HUES64 (cell line): Measurements from ENCODE around the gene AGPAT1.
A peak's percentile ranks its signal among the peaks of the same experiment; 100 is the strongest.
"Not testable (repeated sequence)": the region's sequence is repeated elsewhere in the genome, so short reads cannot be mapped to it uniquely, and the experiment has no call there.

Source experiments
- H3K27ac ChIP-seq: 2 replicates; pipeline ENCODE4 v1.7.0; 2013; ENCODE audit warnings: low read depth, low read length, inconsistent platforms
- H3K27me3 ChIP-seq: 2 replicates; pipeline ENCODE4 v1.6.1; 2013; ENCODE audit warnings: mild to moderate bottlenecking, low read length; ENCODE audit not compliant: insufficient read depth
- H3K36me3 ChIP-seq: 2 replicates; pipeline ENCODE4 v1.6.1; 2013; ENCODE audit warnings: mild to moderate bottlenecking, low read length; ENCODE audit not compliant: insufficient read depth
- H3K4me1 ChIP-seq: 2 replicates; pipeline ENCODE4 v1.6.1; 2013; ENCODE audit warnings: mild to moderate bottlenecking, low read length, moderate library complexity; ENCODE audit not compliant: insufficient read depth
- H3K4me3 ChIP-seq: 2 replicates; pipeline ENCODE4 v1.5.1; 2013; ENCODE audit warnings: mild to moderate bottlenecking, low read length, moderate library complexity
- H3K9ac ChIP-seq: 2 replicates; pipeline ENCODE4 v1.6.1; 2013; ENCODE audit warnings: mild to moderate bottlenecking, low read depth, low read length
- H3K9me3 ChIP-seq: 2 replicates; pipeline ENCODE4 v1.6.1; 2013; ENCODE audit warnings: low read depth, low read length; ENCODE audit not compliant: insufficient read depth
- WGBS: fragments of 150-250, 120-280 bp; methylation state at CpG from one replicate; pipeline ENCODE4 v1.1.7; 2013; ENCODE audit warnings: missing lambda C conversion rate; 5-methylcytosine and 5-hydroxymethylcytosine counted together

AGPAT1 gene

DNA sequence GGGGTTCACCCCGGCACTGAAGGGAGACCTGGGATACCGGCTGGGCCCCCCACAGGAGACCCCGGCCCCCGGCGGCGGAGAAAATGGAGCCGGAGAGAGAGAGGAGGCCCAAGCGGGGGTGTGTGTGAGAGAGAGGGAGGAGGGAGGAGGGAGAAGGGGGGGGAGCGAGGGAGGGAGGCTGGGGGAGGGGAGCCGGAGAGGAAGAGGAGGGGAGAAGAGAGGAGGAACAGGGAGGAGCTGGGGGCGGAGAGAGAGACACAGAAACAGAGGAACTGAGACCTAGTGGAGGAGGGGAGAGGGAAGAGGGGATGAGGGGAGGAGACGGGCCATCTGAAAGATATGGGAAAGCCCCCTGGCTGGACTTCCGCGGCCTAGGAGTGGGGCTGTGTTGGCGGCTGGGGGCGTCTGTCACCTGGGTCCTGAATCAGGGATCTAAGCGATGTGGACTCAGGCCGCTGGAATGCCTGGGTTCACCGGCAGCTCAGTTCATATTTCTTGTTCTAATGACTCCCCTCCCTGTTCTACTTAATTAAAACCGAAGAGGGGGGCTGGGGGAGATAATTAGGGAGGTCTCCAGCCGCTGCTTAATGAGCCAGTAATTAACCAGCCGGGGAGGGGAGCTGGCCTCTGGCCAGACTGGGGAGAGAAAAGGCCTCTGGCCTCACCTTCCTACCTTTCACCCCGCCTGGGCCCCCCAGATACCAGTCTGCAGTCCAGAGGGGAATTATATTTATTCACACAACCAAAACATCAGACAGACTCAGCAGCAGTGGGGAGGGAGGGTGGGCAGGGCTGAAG lies 14.4 kb upstream of the AGPAT1 start, which contains the start of gene PBX2:
PBX2 (minus strand) TSS at position 149 of the 798 bp plus-strand sequence. CDS start 287 bp downstream, outside the sequence.
- Histone ChIP-seq H3K9ac (peak within 1 kb of the TSS; percentile 75), H3K4me1 (peaks cover 32% of the 10 kb centered on the region), H3K27me3 (no peaks in the 10 kb centered on the region), H3K4me3 (peak within 1 kb of the TSS; percentile 77), H3K9me3 (no peaks in the 10 kb centered on the region), H3K27ac (peak within 1 kb of the TSS; percentile 83), H3K36me3 (peaks cover 25% of the 10 kb centered on the region)
- WGBS, result 1% methylated on average over 20 of the region's 23 CpGs

DNA sequence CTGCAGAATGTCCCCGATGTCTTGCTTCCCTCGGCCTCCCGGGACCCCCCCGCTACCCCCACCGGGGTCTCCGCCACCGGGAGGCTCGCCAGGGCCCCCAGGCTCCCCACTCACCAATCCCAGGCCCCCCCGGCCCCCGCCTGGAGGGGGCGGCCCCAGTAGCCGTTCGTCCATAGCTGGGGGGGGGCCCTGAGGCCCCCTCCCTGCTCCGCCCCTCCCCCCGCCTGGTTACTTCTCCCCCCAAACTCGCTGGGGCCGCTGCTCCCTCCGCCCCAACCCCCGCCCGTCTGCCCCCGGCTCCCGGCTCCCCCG lies 13.8 kb upstream of the AGPAT1 start:
- no peaks in the 10 kb centered on the region for H3K9me3 ChIP-seq
- H3K4me3 ChIP-seq, result peak overlapping the region; percentile 77
- peaks cover 27% of the 10 kb centered on the region for H3K4me1 ChIP-seq
- peak overlapping the region; percentile 68 for H3K27ac ChIP-seq
- H3K9ac ChIP-seq, result peak overlapping the region; percentile 75
- H3K36me3 ChIP-seq, result peaks cover 25% of the 10 kb centered on the region
- no peaks in the 10 kb centered on the region for H3K27me3 ChIP-seq
- WGBS, result 18% methylated on average over 13 of the region's 23 CpGs

DNA sequence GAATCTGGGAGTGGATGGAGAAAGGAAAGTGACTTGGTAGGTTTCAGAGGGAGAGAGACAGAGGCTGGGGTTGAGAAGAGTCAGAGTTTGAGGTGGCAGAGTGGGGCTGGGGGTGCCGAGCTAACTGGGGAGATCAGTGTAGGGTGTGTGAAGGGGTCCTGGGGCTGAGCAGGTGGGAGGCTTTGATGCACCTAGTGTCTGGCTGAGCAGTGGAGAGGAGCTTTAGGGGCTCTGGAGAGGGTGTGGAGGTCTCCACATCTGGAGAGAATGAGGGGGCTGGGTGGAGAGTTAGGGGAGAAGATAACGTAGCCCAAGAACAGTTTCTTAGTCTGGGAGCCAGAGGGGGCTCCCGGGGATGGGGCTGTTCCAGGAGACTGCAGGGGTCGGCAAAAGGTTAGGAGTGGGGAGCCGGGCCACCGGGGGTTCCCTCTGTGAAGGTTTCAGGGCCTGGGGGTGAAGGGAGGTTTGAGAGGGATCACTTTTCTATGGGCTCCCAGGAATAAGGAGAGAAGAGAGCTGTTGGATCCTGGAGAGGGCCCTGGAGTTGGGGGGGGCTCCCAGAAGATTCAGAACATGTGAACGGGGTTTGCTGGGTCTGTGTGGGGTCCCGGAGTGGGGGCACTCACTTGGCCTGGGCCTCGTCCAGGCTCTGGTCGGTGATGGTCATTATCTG lies 13.3 kb upstream of the AGPAT1 start:
- 11% methylated on average over 10 of the region's 10 CpGs for WGBS
- peak overlapping the region; percentile 77 for H3K4me3 ChIP-seq
- H3K36me3 ChIP-seq, result peaks cover 25% of the 10 kb centered on the region
- H3K4me1 ChIP-seq, result peaks cover 22% of the 10 kb centered on the region
- H3K27me3 ChIP-seq, result no peaks in the 10 kb centered on the region
- peak overlapping the region; percentile 75 for H3K9ac ChIP-seq
- H3K9me3 ChIP-seq, result no peaks in the 10 kb centered on the region
- peak overlapping the region; percentile 68 for H3K27ac ChIP-seq

DNA sequence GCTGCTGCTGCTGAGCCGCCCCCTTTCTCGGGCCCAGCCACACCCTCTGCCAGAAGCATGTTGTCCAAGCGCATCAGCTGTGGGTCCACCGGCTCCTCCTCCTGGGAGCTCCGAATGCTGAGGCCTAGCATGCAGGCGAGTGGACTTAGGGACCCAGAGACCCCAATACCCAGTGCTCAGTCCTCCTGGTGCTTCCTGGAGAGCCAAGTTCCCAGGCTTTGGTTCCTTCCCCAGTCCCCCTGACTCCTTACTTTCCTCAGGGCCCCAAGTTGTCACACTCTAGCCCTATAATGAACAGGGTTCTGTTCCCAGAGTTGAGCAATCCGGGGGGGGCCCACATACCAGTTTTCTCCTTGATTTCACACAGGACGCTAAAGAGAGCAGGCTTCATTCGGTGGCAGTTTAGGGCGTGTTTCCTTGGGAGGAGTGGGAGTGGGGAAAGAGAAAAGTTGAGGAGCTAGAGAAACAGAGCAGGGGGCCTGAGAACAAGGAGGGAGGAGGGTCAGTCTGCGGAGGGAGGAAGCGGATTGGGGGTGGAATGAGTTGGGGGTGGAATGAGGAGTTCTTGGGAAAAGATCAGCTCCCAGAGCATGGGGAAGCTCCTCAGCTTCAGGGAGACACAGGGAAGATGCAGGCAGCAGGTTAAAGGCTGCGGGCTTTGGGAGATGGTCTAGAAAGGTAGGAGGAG lies 12.6 kb upstream of the AGPAT1 start:
- Histone ChIP-seq H3K27ac (peak overlapping the region; percentile 68), H3K4me1 (peaks cover 21% of the 10 kb centered on the region), H3K9me3 (no peaks in the 10 kb centered on the region), H3K4me3 (peak overlapping the region; percentile 77), H3K9ac (peak overlapping the region; percentile 75), H3K36me3 (peaks cover 26% of the 10 kb centered on the region), H3K27me3 (no peaks in the 10 kb centered on the region)
- WGBS, result 46% methylated on average over 12 of the region's 13 CpGs

DNA sequence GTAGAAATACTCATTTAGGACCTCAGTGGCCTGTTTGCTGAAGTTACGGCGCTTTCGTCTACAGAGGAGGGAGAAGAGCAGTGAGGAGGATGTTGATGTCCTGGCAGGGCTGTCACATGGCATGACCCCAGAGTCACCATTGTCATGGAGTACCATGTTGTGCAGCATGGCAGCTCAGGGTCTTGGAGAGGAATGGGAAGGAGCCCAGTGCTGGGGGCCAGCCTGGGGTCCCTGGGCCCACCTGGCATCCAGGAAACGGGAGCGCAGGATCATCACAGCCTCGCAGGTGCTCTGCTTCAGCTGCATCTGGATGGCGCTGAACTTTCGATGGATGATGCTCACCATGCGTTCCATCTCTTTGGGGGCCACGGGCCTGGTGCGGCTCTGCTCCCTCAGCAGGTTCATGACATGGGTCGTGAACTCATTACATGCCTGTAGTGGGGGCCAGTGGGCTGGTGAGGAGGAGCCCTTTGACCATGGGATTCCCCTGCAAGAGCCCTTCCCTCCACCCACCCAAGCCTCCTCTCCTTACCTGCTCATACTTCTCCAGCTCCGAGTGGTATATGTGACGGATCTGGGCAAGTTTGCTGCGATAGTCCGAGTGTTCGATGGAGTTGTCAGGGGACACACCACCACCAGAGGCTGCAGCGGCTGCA lies 12.0 kb upstream of the AGPAT1 start:
- not testable (repeated sequence) for H3K9me3 ChIP-seq, H3K9ac ChIP-seq, H3K27ac ChIP-seq, H3K27me3 ChIP-seq
- WGBS, result 88% methylated on average over 15 of the region's 18 CpGs
- Histone ChIP-seq H3K36me3 (peaks cover 33% of the 10 kb centered on the region), H3K4me1 (peaks cover 17% of the 10 kb centered on the region), H3K4me3 (peak overlapping the region; percentile 77)

DNA sequence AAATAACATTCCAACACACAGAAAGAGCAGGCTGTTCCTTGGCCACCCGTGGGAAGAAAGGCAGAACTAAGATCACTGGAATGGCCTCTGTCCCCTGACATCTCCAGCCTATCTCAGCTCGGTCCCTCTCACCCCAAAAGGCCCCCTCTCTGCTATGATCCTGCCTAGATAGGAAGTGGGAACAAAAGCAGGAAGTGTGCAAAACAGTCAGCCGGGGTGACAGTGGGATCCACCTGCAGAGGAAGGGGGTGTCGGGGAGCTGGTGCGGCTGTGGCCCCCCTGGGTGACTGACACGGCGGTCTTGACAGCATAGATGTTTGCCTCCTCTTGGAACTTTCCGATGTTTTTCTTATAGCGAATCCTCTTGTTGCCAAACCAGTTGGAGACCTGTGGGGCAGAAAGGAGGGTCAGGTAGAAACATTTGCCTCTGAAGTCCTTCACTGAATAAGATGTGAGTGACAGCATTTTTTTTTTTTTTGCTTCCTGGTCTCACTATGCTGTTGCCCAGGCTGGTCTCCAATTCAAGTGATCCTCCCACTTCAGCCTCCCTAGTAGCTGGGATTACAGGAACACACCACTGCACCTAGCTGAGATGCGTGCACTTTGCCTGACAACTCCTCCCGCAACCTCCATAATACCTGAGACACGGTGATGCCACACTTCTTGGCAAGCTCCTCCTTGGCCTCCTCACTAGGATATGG lies 11.3 kb upstream of the AGPAT1 start:
- Histone ChIP-seq H3K27me3 (no peaks in the 10 kb centered on the region), H3K27ac (no peak overlapping the region), H3K9ac (no peak overlapping the region), H3K36me3 (peaks cover 40% of the 10 kb centered on the region), H3K4me3 (no peak overlapping the region), H3K4me1 (peaks cover 13% of the 10 kb centered on the region; the same call in 1 of the 2 replicates), H3K9me3 (no peaks in the 10 kb centered on the region)
- WGBS, result 95% methylated on average over 12 of the region's 12 CpGs

DNA sequence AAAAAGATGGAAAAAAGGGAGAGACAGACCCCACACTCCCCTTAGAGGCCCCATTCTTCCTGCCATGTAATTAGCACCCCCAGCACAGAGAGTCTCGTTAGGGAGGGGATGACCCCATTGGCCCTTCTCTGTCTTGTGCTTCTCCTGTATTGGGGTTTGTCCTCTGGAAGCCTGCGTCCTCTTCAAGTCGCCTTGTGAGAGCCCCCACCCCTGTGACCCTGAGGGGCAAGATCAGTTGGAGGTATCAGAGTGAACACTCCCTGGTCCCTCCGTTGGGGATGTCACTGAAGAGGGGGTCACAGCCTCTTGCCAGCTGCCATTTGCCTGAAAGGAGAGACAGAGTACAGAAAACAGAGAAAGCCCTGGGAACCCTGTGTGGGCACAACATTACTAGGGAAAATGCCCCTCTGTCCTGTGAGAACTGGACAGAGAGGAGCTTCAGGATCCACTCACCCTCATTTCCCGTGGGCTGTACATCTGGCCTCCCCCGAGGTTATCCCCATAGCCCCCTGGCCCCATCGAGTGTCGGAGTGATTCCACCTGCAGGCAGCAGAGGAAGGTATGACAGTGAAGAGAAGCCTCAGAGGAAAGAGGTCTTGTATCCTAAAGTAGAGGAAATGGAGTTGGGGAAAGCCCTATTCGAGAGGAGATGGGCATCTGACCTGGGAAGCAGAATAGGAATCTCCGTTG lies 10.4 kb upstream of the AGPAT1 start:
- not testable (repeated sequence) for H3K27ac ChIP-seq, H3K4me1 ChIP-seq, H3K9me3 ChIP-seq, H3K27me3 ChIP-seq, H3K9ac ChIP-seq, H3K4me3 ChIP-seq
- peaks cover 45% of the 10 kb centered on the region for H3K36me3 ChIP-seq
- WGBS, result 93% methylated on average over 10 of the region's 10 CpGs

DNA sequence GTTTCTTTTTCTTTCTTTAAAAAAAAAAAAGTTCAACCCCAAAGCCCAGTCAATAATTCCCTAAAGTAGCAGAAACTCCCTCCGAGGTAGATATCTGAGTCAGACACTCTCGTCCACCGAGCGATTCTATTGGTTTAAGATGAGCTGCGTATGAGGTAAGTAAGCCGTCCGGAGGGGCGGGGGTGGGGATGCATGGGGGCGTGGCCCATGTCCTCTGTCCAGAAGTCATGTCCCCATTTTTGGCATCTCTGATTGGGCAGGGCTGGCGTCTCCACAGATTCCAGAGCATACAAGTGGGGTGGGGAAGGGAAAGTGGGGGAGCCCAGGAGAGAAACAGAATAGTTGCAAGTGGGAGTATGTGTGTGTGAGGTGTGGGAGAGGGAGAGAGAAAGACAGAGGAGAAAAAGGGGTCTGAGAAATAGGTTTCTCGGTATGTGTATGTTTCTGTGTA lies 9.8 kb upstream of the AGPAT1 start:
- H3K9me3 ChIP-seq, H3K4me1 ChIP-seq, H3K27me3 ChIP-seq, H3K27ac ChIP-seq, H3K9ac ChIP-seq, H3K4me3 ChIP-seq: not testable (repeated sequence)
- H3K36me3 ChIP-seq, result peaks cover 51% of the 10 kb centered on the region
- whole genome bisulfite sequencing, result 33% methylated on average over 11 of the region's 11 CpGs

DNA sequence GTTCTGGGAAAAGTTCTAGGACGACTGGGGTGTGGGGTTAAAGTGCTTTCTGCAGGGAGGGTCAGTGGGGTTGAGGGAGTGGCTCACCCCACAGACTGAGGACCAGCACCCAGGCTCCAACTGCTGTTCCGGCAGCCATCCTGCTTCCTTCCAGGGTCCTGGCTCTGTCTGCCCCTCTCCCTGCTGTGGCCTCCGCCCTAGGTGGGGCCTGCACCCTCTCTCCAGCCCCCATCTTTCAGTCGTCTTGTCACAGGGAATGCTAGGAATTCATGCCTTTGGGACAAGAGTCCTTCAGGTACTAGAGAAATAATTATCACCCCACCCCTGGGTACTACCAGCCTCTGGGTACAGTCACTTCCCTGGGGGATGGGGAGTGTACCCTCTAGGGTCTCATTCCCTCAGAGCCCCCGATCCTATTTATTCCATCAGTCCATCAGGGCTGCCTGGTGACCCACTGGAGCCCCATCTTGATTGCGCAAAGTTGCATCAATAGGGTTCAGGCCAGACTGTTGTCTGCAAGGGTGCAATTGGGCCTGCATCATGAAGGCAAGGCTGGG lies 8.3 kb upstream of the AGPAT1 start, which contains the start of gene AGER:
AGER (minus strand) TSS at position 170 of the 557 bp plus-strand sequence; CDS start at position 139, 31 bp downstream.
- no peak within 1 kb of the TSS for H3K4me3 ChIP-seq
- H3K36me3 ChIP-seq, result peaks cover 62% of the 10 kb centered on the region
- H3K4me1 ChIP-seq, result no peaks in the 10 kb centered on the region
- no peaks in the 10 kb centered on the region for H3K9me3 ChIP-seq
- no peaks in the 10 kb centered on the region for H3K27me3 ChIP-seq
- 82% methylated on average over 6 of the region's 6 CpGs for WGBS
- no peak within 1 kb of the TSS; the same call in 1 of the 2 replicates for H3K27ac ChIP-seq
- no peak within 1 kb of the TSS for H3K9ac ChIP-seq
